ENCODE results near the gene ZMIZ2.
"Not testable (repeated sequence)": the region's sequence is repeated elsewhere in the genome, so short reads cannot be mapped to it uniquely, and the experiment has no call there.

Gene ZMIZ2

GRCh38 chr7:44716205-44716604, 32.4 kb upstream of the ZMIZ2 start:
- TF ChIP-seq CTCF (IDR thresholded peaks at IDR 0.05; ENCODE audit: low read depth, low read length) = no peak
- H3K4me3 ChIP-seq (ENCODE audit: low read depth, low read length) = no peak overlapping the region

GRCh38 chr7:44720301-44720700, 28.3 kb upstream of the ZMIZ2 start:
- no peak overlapping the region for H3K4me3 ChIP-seq (ENCODE audit: low read depth, low read length)
- no peak for TF ChIP-seq CTCF (IDR thresholded peaks at IDR 0.05; ENCODE audit: low read depth, low read length)

GRCh38 chr7:44724276-44724675, 24.4 kb upstream of the ZMIZ2 start:
- no peak for TF ChIP-seq CTCF (IDR thresholded peaks at IDR 0.05; ENCODE audit: low read depth, low read length)

GRCh38 chr7:44726250-44726649, 22.4 kb upstream of the ZMIZ2 start:
- not testable (repeated sequence) for H3K4me3 ChIP-seq (ENCODE audit: low read depth, low read length)

More at GRCh38 chr7:44724276-44724675, 24.4 kb upstream of the ZMIZ2 start:
- no peak overlapping the region for H3K4me3 ChIP-seq (ENCODE audit: low read depth, low read length)

- H3K4me3 ChIP-seq (ENCODE audit: low read depth, low read length) = no peak overlapping the region
- TF ChIP-seq CTCF (IDR thresholded peaks at IDR 0.05; ENCODE audit: low read depth, low read length) = no peak
Observed at GRCh38 chr7:44727158-44727936, 21.3 kb upstream of the ZMIZ2 start.

- H3K4me3 ChIP-seq (ENCODE audit: low read depth, low read length) = no peak overlapping the region
- TF ChIP-seq CTCF (IDR thresholded peaks at IDR 0.05; ENCODE audit: low read depth, low read length) = no peak
Observed at GRCh38 chr7:44727937-44728262, 20.7 kb upstream of the ZMIZ2 start.

GRCh38 chr7:44729949-44730590, 18.6 kb upstream of the ZMIZ2 start:
- no peak overlapping the region for H3K4me3 ChIP-seq (ENCODE audit: low read depth, low read length)
- TF ChIP-seq CTCF (IDR thresholded peaks at IDR 0.05; ENCODE audit: low read depth, low read length) = no peak

GRCh38 chr7:44732971-44733370, 15.7 kb upstream of the ZMIZ2 start:
- not testable (repeated sequence) for H3K4me3 ChIP-seq (ENCODE audit: low read depth, low read length)
